Loucy (cell line): ENCODE data around the gene CLDN5.

Source experiments
- CTCF ChIP-seq: fragments of 200-600 bp; sonication (generic); conservative IDR thresholded peaks from 2 replicates; pipeline ENCODE4 v1.5.1; 2014; ENCODE audit warnings: mild to moderate bottlenecking, antibody characterized with exemption, low read length
- EZH2phosphoT487 ChIP-seq: fragments of 200-600 bp; IDR thresholded peaks from 2 replicates; pipeline ENCODE4 v1.6.1; 2018; ENCODE audit warnings: antibody characterized with exemption, mild to moderate bottlenecking, moderate library complexity, borderline replicate concordance

- TF ChIP-seq CTCF (no peak), EZH2phosphoT487 (no peak)
Measured at GRCh38 chr22:19526702-19527111, 2.5 kb upstream of the CLDN5 start.
